GM12878 (cell line): ENCODE data around the gene STX16.

Experiments
- BACH1 ChIP-seq: fragments of 450-650 bp; IDR thresholded peaks from 2 replicates; pipeline ENCODE4 v1.6.1; 2017; ENCODE audit warnings: mild to moderate bottlenecking, borderline replicate concordance
- CHD2 ChIP-seq: IDR thresholded peaks from 2 replicates; pipeline ENCODE4 v1.6.1; 2011; ENCODE audit warnings: low read depth, low read length, improper control_type of control experiment, borderline replicate concordance
- MXI1 ChIP-seq: fragments of 150-350 bp; IDR thresholded peaks from 2 replicates; pipeline ENCODE4 v1.6.1; 2011; ENCODE audit warnings: low read depth, mild to moderate bottlenecking, inconsistent platforms, low read length, improper control_type of control experiment
- NFYB ChIP-seq: IDR thresholded peaks from 2 replicates; pipeline ENCODE4 v1.6.1; 2011; ENCODE audit warnings: low read depth, mild to moderate bottlenecking, low read length, improper control_type of control experiment, moderate library complexity; ENCODE audit not compliant: insufficient read depth
- YY1 ChIP-seq: IDR thresholded peaks from 2 replicates; pipeline ENCODE4 v1.6.1; 2011; ENCODE audit warnings: low read depth, mild to moderate bottlenecking, low read length
- TF ChIP-seq, protein P1 (sequence below): IDR thresholded peaks from 2 replicates; pipeline ENCODE4 v1.6.1; 2011; ENCODE audit warnings: borderline replicate concordance, low read depth, mild to moderate bottlenecking, moderate library complexity, mixed read lengths, low read length; ENCODE audit not compliant: insufficient read depth; ENCODE audit errors: extremely low read length
- TF ChIP-seq, protein P2 (sequence below), 3 experiments: IDR thresholded peaks in 2 of 3; conservative IDR thresholded peaks in 1 of 3; 2 replicates each; pipeline ENCODE4 v1.5.1; 2011; ENCODE audit warnings: low read depth in 3 of 3, low read length in 3 of 3, mild to moderate bottlenecking in 3 of 3, control low read depth in 2 of 3, moderate library complexity in 2 of 3, inconsistent platforms in 1 of 3, mixed read lengths in 1 of 3; ENCODE audit not compliant: control insufficient read depth in 2 of 3, insufficient read depth in 1 of 3; ENCODE audit errors: extremely low read depth in 1 of 3
- TF ChIP-seq, protein P3 (sequence below): fragments of 450-650 bp; conservative IDR thresholded peaks from 2 replicates; pipeline ENCODE4 v1.6.1; 2017; ENCODE audit warnings: mild to moderate bottlenecking, moderate library complexity
- TF ChIP-seq, protein P4 (sequence below): fragments of 450-650 bp; IDR thresholded peaks from 2 replicates; pipeline ENCODE4 v1.6.1; 2017; ENCODE audit warnings: mild to moderate bottlenecking
- TF ChIP-seq, protein P5 (sequence below): fragments of 450-650 bp; formaldehyde crosslinking; IDR thresholded peaks from 2 replicates; pipeline ENCODE4 v1.5.0; 2022; ENCODE audit warnings: mild to moderate bottlenecking, missing genetic modification characterization
- TF ChIP-seq, protein P6 (sequence below): fragments of 450-650 bp; IDR thresholded peaks from 2 replicates; pipeline ENCODE4 v1.6.1; 2014; ENCODE audit warnings: mild to moderate bottlenecking

DNA sequence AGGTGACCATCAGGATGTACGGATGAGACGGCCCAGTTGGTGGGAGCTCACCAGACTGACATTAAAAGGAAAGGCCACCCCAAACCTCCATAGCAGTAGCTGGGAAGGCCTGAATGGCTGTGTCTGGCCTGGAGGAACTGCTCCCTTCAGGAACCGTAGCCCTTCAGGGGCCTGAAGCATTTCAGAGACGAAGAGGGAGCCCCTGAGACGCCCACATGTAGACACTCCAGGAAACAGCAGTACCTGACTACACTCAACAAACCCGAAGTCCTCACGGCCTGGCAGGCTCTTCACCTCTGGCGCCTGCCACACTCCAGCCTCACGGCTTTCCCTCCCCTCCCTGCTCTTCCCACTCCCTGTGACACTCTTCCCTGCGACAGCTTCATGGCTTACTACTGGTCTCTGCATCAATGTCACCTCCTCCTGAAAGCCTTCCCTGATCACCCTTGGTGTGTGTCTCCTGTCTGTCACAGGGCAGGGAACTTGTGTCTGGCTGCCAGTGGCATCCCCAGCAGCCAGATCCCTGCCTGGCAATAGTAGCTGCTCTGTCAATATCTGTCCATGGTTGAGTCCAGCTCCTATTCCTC lies 14.6 kb upstream of the STX16 start:
- TF ChIP-seq, protein P1, sequence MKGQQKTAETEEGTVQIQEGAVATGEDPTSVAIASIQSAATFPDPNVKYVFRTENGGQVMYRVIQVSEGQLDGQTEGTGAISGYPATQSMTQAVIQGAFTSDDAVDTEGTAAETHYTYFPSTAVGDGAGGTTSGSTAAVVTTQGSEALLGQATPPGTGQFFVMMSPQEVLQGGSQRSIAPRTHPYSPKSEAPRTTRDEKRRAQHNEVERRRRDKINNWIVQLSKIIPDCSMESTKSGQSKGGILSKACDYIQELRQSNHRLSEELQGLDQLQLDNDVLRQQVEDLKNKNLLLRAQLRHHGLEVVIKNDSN = no peak
- TF ChIP-seq, protein P2, sequence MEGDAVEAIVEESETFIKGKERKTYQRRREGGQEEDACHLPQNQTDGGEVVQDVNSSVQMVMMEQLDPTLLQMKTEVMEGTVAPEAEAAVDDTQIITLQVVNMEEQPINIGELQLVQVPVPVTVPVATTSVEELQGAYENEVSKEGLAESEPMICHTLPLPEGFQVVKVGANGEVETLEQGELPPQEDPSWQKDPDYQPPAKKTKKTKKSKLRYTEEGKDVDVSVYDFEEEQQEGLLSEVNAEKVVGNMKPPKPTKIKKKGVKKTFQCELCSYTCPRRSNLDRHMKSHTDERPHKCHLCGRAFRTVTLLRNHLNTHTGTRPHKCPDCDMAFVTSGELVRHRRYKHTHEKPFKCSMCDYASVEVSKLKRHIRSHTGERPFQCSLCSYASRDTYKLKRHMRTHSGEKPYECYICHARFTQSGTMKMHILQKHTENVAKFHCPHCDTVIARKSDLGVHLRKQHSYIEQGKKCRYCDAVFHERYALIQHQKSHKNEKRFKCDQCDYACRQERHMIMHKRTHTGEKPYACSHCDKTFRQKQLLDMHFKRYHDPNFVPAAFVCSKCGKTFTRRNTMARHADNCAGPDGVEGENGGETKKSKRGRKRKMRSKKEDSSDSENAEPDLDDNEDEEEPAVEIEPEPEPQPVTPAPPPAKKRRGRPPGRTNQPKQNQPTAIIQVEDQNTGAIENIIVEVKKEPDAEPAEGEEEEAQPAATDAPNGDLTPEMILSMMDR (IDR thresholded peaks at IDR 0.05 in 2 of 3, conservative IDR thresholded peaks at IDR 0.05 in 1 of 3; ENCODE audit: control insufficient read depth in 2 of 3, extremely low read depth in 1 of 3, insufficient read depth in 1 of 3, low read depth in 3 of 3, low read length in 3 of 3) = no peak
- TF ChIP-seq CHD2 (no peak), BACH1 (no peak), YY1 (no peak), NFYB (no peak), MXI1 (no peak)
- TF ChIP-seq, protein P3, sequence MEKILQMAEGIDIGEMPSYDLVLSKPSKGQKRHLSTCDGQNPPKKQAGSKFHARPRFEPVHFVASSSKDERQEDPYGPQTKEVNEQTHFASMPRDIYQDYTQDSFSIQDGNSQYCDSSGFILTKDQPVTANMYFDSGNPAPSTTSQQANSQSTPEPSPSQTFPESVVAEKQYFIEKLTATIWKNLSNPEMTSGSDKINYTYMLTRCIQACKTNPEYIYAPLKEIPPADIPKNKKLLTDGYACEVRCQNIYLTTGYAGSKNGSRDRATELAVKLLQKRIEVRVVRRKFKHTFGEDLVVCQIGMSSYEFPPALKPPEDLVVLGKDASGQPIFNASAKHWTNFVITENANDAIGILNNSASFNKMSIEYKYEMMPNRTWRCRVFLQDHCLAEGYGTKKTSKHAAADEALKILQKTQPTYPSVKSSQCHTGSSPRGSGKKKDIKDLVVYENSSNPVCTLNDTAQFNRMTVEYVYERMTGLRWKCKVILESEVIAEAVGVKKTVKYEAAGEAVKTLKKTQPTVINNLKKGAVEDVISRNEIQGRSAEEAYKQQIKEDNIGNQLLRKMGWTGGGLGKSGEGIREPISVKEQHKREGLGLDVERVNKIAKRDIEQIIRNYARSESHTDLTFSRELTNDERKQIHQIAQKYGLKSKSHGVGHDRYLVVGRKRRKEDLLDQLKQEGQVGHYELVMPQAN = no peak
- TF ChIP-seq, protein P4, sequence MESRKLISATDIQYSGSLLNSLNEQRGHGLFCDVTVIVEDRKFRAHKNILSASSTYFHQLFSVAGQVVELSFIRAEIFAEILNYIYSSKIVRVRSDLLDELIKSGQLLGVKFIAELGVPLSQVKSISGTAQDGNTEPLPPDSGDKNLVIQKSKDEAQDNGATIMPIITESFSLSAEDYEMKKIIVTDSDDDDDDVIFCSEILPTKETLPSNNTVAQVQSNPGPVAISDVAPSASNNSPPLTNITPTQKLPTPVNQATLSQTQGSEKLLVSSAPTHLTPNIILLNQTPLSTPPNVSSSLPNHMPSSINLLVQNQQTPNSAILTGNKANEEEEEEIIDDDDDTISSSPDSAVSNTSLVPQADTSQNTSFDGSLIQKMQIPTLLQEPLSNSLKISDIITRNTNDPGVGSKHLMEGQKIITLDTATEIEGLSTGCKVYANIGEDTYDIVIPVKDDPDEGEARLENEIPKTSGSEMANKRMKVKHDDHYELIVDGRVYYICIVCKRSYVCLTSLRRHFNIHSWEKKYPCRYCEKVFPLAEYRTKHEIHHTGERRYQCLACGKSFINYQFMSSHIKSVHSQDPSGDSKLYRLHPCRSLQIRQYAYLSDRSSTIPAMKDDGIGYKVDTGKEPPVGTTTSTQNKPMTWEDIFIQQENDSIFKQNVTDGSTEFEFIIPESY = no peak
- TF ChIP-seq, protein P5, sequence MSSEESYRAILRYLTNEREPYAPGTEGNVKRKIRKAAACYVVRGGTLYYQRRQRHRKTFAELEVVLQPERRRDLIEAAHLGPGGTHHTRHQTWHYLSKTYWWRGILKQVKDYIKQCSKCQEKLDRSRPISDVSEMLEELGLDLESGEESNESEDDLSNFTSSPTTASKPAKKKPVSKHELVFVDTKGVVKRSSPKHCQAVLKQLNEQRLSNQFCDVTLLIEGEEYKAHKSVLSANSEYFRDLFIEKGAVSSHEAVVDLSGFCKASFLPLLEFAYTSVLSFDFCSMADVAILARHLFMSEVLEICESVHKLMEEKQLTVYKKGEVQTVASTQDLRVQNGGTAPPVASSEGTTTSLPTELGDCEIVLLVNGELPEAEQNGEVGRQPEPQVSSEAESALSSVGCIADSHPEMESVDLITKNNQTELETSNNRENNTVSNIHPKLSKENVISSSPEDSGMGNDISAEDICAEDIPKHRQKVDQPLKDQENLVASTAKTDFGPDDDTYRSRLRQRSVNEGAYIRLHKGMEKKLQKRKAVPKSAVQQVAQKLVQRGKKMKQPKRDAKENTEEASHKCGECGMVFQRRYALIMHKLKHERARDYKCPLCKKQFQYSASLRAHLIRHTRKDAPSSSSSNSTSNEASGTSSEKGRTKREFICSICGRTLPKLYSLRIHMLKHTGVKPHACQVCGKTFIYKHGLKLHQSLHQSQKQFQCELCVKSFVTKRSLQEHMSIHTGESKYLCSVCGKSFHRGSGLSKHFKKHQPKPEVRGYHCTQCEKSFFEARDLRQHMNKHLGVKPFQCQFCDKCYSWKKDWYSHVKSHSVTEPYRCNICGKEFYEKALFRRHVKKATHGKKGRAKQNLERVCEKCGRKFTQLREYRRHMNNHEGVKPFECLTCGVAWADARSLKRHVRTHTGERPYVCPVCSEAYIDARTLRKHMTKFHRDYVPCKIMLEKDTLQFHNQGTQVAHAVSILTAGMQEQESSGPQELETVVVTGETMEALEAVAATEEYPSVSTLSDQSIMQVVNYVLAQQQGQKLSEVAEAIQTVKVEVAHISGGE (CRISPR knock-in tag) = no peak
- TF ChIP-seq, protein P6, sequence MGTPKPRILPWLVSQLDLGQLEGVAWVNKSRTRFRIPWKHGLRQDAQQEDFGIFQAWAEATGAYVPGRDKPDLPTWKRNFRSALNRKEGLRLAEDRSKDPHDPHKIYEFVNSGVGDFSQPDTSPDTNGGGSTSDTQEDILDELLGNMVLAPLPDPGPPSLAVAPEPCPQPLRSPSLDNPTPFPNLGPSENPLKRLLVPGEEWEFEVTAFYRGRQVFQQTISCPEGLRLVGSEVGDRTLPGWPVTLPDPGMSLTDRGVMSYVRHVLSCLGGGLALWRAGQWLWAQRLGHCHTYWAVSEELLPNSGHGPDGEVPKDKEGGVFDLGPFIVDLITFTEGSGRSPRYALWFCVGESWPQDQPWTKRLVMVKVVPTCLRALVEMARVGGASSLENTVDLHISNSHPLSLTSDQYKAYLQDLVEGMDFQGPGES = no peak
